Common myeloid progenitor, CD34-positive (primary cell): ENCODE data around the gene PCDHGA4.
"Not testable (repeated sequence)": the region's sequence is repeated elsewhere in the genome, so short reads cannot be mapped to it uniquely, and the experiment has no call there.

Source experiments
- CTCF ChIA-PET: fragments of 350-600 bp; sonication (Branson Sonifier 250); formaldehyde crosslinking; loops from one replicate; lab custom pipeline; 2021; ENCODE audit warnings: antibody characterized with exemption; lab: Charles Lee
- POLR2A ChIA-PET: fragments of 350-600 bp; sonication (Branson Sonifier 250); formaldehyde crosslinking; loops from one replicate; lab custom pipeline; 2021; ENCODE audit warnings: antibody characterized with exemption; lab: Charles Lee
- DNase-seq, 3 donors: peaks; one replicate each; pipeline versions ENCODE4 v3.0.0 to v3.0.0-alpha.2; 2013
- H3K27ac ChIP-seq, 2 experiments: 1 replicate in 1 of 2; 2 replicates in 1 of 2; pipeline ENCODE4 v1.7.0; 2013; ENCODE audit warnings: inconsistent platforms in 2 of 2, low read length in 2 of 2, mild to moderate bottlenecking in 2 of 2, low read depth in 1 of 2, moderate library complexity in 1 of 2; ENCODE audit not compliant: severe bottlenecking in 2 of 2, insufficient read depth in 1 of 2, poor library complexity in 1 of 2
- H3K27me3 ChIP-seq, 5 experiments: replicated peaks in 2 of 5; 1 replicate in 3 of 5; 2 replicates in 2 of 5; pipeline versions ENCODE4 v1.6.1 to v1.7.0; 2013; ENCODE audit warnings: low read length in 4 of 5, mild to moderate bottlenecking in 2 of 5, moderate library complexity in 2 of 5, inconsistent platforms in 1 of 5; ENCODE audit not compliant: insufficient read depth in 5 of 5, control insufficient read depth in 4 of 5
- H3K36me3 ChIP-seq, 4 experiments: 1 replicate in 2 of 4; 2 replicates in 2 of 4; pipeline versions ENCODE4 v1.6.1 to v1.7.0; 2013; ENCODE audit warnings: low read length in 3 of 4, control low read depth in 1 of 4, mild to moderate bottlenecking in 1 of 4; ENCODE audit not compliant: control insufficient read depth in 4 of 4, insufficient read depth in 4 of 4
- H3K4me1 ChIP-seq, 4 experiments: 1 replicate in 3 of 4; 2 replicates in 1 of 4; pipeline versions ENCODE4 v1.6.1 to v1.7.1; 2013; ENCODE audit warnings: low read length in 3 of 4, mild to moderate bottlenecking in 3 of 4, control low read depth in 1 of 4, inconsistent platforms in 1 of 4, moderate library complexity in 1 of 4; ENCODE audit not compliant: control insufficient read depth in 4 of 4, insufficient read depth in 4 of 4; ENCODE audit errors: control extremely low read depth in 1 of 4
- H3K4me3 ChIP-seq, 7 experiments: 1 replicate in 4 of 7; 2 replicates in 3 of 7; pipeline versions ENCODE4 v1.5.1 to v1.7.0; 2013; ENCODE audit warnings: mild to moderate bottlenecking in 7 of 7, low read length in 6 of 7, moderate library complexity in 6 of 7, inconsistent platforms in 2 of 7, low read depth in 2 of 7, control low read depth in 1 of 7; ENCODE audit not compliant: insufficient read depth in 4 of 7, control insufficient read depth in 1 of 7; ENCODE audit errors: extremely low read depth in 1 of 7
- H3K9me3 ChIP-seq, 5 experiments: 1 replicate in 4 of 5; 2 replicates in 1 of 5; pipeline versions ENCODE4 v1.6.1 to v1.7.1; 2013; ENCODE audit warnings: low read length in 4 of 5, mild to moderate bottlenecking in 2 of 5, inconsistent platforms in 1 of 5, low read depth in 1 of 5, moderate library complexity in 1 of 5; ENCODE audit not compliant: control insufficient read depth in 4 of 5, insufficient read depth in 2 of 5; ENCODE audit errors: control extremely low read depth in 1 of 5
- WGBS: methylation state at CpG from one replicate; pipeline ENCODE4 v1.1.5; 2013; ENCODE audit not compliant: insufficient coverage; 5-methylcytosine and 5-hydroxymethylcytosine counted together

Gene PCDHGA4

GRCh38 chr5:141382469-141383294 is 27.9 kb downstream of the PCDHGA4 start, which contains the start of gene PCDHGA7:
Gene PCDHGA7, plus strand, starts transcription at chr5:141382742. Its CDS starts 158 bp downstream, at chr5:141382900.
- Histone ChIP-seq H3K9me3 (peaks cover 3 to 62% (median 39%) of the 10 kb centered on the region in 5 experiments), H3K27me3 (peaks cover 6 to 57% (median 28%) of the 10 kb centered on the region in 5 experiments), H3K4me3 (peak within 1 kb of the TSS in 6 of 7 experiments; percentile 16 to 63 (median 51)), H3K36me3 (no peaks in the 10 kb centered on the region), H3K27ac (no peak within 1 kb of the TSS), H3K4me1 (no peaks in the 10 kb centered on the region)
- 6% methylated on average over 31 of the region's 37 CpGs for WGBS
- ChIA-PET POLR2A (no interaction called here), CTCF (interaction anchor here (0.7 to 1.5 kb wide), 4 partner anchors 14 to 181 kb away, joined by 3 to 5 read pairs (median 4); partner anchors contain the start of gene TAF7)
- peak in 2 of 3 donors; percentile 54 to 58 for DNase-seq

GRCh38 chr5:141383345-141383744 is 28.5 kb downstream of the PCDHGA4 start:
- H3K27me3 ChIP-seq: peaks cover 7 to 58% (median 29%) of the 10 kb centered on the region in 5 experiments

GRCh38 chr5:141384471-141385267 is 29.8 kb downstream of the PCDHGA4 start:
- H3K27me3 ChIP-seq: peaks cover 14 to 72% (median 34%) of the 10 kb centered on the region in 5 experiments
- no peaks in the 10 kb centered on the region for H3K4me1 ChIP-seq
- H3K36me3 ChIP-seq: peaks cover 0 to 4% (median 0%) of the 10 kb centered on the region in 4 experiments
- peaks cover 2 to 69% (median 53%) of the 10 kb centered on the region in 5 experiments for H3K9me3 ChIP-seq
- DNase-seq: no peak
- no peak overlapping the region for H3K27ac ChIP-seq
- CTCF ChIA-PET: no interaction called here
- H3K4me3 ChIP-seq: no peak overlapping the region
- POLR2A ChIA-PET: no interaction called here
- WGBS: 44% methylated on average over 42 of the region's 43 CpGs

More at GRCh38 chr5:141383345-141383744, 28.5 kb downstream of the PCDHGA4 start:
- DNase-seq: no peak
- H3K9me3 ChIP-seq: peaks cover 3 to 60% (median 42%) of the 10 kb centered on the region in 5 experiments
- H3K27ac ChIP-seq: no peak overlapping the region
- no peaks in the 10 kb centered on the region for H3K36me3 ChIP-seq
- ChIA-PET CTCF (interaction anchor here (0.7 to 1.5 kb wide), 3 partner anchors 13 to 180 kb away, joined by 3 to 5 read pairs (median 4); no protein-coding TSS in a partner anchor), POLR2A (no interaction called here)
- H3K4me3 ChIP-seq: peak overlapping the region in 2 of 7 experiments; percentile 62 to 63
- 29% methylated on average over 13 of the region's 21 CpGs for WGBS
- no peaks in the 10 kb centered on the region for H3K4me1 ChIP-seq

GRCh38 chr5:141387557-141388311 is 32.9 kb downstream of the PCDHGA4 start, which contains the start of gene PCDHGB4:
Gene PCDHGB4, plus strand, starts transcription at chr5:141387698. Its CDS starts 187 bp downstream, at chr5:141387885.
- CTCF ChIA-PET: interaction anchor here (1.0 to 1.8 kb wide), 7 partner anchors 9 to 176 kb away, joined by 3 to 5 read pairs (median 4); partner anchors contain the start of gene PCDHGA12
- peaks cover 13 to 80% (median 36%) of the 10 kb centered on the region in 5 experiments for H3K27me3 ChIP-seq

GRCh38 chr5:141388661-141389060 is 33.8 kb downstream of the PCDHGA4 start:
- CTCF ChIA-PET: interaction anchor here (1.2 to 1.7 kb wide), 3 partner anchors 8 to 42 kb away, joined by 3 to 4 read pairs (median 4); partner anchors contain the start of gene PCDHGA12
- Histone ChIP-seq H3K36me3 (peaks cover 0 to 8% (median 0%) of the 10 kb centered on the region in 4 experiments), H3K4me3 (no peak overlapping the region), H3K4me1 (no peaks in the 10 kb centered on the region), H3K27me3 (peaks cover 11 to 80% (median 38%) of the 10 kb centered on the region in 5 experiments), H3K9me3 (peaks cover 0 to 78% (median 54%) of the 10 kb centered on the region in 5 experiments), H3K27ac (no peak overlapping the region)
- 31% methylated on average over 5 of the region's 10 CpGs for WGBS
- POLR2A ChIA-PET: no interaction called here
- no peak for DNase-seq

More at GRCh38 chr5:141387557-141388311, 32.9 kb downstream of the PCDHGA4 start, which contains the start of gene PCDHGB4:
- H3K9me3 ChIP-seq: peaks cover 0 to 78% (median 53%) of the 10 kb centered on the region in 5 experiments
- H3K4me1 ChIP-seq, H3K27ac ChIP-seq, H3K36me3 ChIP-seq, POLR2A ChIA-PET: not testable (repeated sequence)
- peak; percentile 32 to 70 (median 67) for DNase-seq
- 14% methylated on average over 11 of the region's 40 CpGs for WGBS
- H3K4me3 ChIP-seq: peak within 1 kb of the TSS in 3 of 7 experiments; percentile 24 to 57 (median 36)
